ENCODE results near the gene SETD1A.

SETD1A gene

DNA sequence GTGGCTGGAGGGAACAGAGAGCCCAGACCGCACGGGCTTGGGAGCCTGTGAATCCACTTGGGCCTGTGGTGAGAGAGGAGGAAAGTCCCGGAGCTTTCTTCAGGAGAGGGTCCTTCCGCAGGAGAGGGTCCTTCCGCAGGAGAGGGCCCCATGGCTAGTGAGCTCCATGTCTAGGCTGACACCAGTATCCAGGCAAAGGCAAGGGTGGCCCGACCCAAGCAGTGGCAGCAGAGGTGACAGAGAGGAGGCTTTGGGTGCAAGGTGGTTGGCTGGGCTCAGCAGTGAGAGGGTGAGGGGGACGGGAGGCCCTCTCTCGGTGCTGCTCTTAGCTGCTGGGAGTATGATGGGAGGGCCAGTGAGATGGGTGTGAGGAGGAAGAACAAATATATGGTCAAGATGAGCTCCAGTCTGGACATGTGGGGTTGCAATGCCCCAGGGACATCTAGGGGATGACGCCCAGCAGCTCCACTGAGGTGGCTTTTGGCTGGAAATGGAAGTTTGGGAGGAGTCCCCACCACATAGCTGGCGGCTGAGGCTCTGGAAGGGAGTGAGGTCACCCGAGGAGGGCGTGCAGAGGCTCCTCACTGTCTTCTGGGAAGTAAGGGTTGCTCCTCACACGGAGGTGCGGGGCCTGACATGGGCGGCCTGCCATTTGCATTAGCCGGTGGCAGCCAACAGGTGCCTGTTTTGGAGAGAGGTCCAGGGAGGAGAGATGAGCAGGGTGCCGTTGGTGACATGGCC lies 25.2 kb downstream of the SETD1A start:
- TF ChIP-seq, protein P1, sequence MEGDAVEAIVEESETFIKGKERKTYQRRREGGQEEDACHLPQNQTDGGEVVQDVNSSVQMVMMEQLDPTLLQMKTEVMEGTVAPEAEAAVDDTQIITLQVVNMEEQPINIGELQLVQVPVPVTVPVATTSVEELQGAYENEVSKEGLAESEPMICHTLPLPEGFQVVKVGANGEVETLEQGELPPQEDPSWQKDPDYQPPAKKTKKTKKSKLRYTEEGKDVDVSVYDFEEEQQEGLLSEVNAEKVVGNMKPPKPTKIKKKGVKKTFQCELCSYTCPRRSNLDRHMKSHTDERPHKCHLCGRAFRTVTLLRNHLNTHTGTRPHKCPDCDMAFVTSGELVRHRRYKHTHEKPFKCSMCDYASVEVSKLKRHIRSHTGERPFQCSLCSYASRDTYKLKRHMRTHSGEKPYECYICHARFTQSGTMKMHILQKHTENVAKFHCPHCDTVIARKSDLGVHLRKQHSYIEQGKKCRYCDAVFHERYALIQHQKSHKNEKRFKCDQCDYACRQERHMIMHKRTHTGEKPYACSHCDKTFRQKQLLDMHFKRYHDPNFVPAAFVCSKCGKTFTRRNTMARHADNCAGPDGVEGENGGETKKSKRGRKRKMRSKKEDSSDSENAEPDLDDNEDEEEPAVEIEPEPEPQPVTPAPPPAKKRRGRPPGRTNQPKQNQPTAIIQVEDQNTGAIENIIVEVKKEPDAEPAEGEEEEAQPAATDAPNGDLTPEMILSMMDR (IDR thresholded peaks at IDR 0.05), result no peak

DNA sequence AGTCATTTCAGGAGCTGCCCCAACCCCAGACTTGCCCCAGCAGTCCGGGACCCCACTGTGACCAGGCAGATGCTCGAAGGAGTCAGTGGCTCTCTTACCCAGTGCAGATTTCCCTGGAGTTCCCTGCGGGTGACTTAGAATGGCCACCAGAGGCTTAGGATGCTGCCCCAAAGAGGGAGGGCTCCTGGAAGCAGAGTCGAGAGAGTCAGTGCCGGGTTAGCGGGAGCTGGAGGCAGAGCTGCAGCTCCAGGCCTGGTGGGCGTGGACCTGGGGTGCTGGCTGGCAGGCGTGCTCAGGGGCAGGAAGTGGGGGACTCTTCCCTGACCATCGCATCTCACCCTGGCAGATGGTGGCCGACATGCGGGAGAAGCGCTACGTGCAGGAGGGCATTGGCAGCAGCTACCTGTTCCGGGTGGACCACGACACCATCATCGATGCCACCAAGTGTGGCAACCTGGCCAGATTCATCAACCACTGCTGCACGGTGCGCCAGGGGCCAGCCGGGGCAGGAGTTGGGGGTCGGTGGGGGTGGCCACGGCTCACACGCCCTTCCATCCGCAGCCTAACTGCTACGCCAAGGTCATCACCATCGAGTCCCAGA lies 25.8 kb downstream of the SETD1A start:
- TF ChIP-seq, protein P1 (IDR thresholded peaks at IDR 0.05), result no peak

DNA sequence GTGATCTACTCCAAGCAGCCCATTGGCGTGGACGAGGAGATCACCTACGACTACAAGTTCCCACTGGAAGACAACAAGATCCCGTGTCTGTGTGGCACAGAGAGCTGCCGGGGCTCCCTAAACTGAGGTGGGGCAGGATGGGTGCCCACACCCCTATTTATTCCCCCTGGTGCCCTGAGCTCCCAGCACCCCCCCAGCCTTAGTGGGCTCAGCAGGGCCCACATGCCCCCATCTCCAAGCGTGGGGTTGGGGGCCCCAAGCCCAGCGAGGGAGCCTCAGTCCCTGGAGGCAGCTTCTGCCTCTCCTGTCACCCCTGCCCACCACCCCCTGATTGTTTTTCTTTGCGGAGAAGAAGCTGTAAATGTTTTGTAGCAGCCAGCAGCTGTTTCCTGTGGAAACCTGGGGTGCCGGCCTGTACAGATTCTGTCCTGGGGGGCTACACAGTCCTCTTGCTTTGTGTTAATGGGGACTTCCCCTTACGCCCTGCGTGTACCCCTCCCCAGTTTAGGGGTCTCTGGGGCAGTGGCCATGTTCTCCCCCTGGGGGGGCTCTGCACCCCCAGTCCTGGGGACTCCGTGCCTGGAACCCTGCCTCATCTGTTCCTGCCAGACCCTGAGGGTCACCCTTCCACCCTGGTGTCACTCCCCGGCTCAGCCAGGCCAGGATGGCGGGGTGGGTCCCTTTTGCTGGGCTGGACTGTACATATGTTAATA lies 26.5 kb downstream of the SETD1A start:
- TF ChIP-seq, protein P1 (IDR thresholded peaks at IDR 0.05), result no peak

DNA sequence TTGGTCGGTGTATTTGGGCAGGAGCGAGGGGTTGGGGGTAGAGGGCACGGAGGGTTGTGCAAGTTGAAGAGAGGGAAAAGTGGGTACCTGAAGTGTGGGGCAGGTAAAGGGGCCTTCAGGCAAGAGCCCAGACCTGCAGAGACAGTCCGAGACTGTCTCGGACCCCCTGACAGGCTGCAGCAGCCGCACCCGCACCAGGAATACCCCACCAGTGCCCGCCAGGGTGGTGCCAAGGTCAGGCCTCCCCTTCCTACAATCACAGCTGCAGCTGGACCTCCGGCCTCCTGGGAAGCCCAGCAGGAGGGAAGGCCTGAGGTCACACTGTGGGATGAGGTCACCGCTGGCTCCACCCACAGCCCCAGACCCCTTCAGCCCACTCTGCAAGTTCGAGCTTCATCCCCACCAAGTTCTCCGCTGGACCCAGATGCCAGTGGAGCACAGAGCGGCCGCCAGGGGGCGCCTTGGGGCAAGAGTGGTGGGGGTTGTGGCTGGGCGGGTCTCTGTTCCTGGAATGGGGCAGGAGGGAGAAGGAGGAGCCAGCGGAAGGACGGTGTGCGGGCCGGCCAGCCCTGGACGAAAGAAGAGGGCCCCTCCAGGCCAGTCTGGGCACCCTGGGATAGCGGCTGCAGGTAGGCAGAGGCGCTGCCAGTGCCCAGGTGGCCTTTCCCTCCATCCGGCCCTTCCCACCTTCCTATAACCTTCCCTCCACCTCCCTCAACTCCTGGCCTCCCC lies 27.3 kb downstream of the SETD1A start, which contains the start of gene HSD3B7:
TSS of gene HSD3B7 (plus strand) at position 539 of the 732 bp plus-strand sequence. CDS start 452 bp downstream, outside the sequence.
- TF ChIP-seq, protein P1 (IDR thresholded peaks at IDR 0.05), result peak; percentile 90

DNA sequence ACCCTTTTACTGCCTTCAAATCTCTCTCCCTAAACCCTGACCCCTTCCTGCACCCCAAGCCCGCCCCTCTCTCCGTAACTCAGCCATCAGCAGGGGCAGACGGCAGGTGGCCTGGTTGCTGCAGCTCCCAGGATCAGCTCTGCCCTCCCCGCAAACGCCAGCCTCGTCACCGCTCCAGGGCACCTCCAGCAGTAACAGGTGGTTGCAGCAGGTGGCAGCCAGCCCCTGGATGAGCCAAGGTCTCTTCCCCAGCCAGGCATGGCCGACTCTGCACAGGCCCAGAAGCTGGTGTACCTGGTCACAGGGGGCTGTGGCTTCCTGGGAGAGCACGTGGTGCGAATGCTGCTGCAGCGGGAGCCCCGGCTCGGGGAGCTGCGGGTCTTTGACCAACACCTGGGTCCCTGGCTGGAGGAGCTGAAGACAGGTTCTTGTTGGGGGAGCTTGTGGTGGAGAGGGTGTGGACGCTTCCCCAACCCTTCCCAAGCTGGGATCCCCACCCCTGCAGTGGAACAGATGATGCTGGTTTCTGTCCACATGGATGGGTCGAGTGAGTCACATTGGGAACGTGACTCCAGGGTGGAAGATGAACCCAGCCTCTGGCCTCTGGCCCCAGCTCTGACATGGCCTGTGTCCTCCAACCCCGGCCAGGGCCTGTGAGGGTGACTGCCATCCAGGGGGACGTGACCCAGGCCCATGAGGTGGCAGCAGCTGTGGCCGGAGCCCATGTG lies 28.0 kb downstream of the SETD1A start:
- TF ChIP-seq, protein P1 (IDR thresholded peaks at IDR 0.05), result no peak

DNA sequence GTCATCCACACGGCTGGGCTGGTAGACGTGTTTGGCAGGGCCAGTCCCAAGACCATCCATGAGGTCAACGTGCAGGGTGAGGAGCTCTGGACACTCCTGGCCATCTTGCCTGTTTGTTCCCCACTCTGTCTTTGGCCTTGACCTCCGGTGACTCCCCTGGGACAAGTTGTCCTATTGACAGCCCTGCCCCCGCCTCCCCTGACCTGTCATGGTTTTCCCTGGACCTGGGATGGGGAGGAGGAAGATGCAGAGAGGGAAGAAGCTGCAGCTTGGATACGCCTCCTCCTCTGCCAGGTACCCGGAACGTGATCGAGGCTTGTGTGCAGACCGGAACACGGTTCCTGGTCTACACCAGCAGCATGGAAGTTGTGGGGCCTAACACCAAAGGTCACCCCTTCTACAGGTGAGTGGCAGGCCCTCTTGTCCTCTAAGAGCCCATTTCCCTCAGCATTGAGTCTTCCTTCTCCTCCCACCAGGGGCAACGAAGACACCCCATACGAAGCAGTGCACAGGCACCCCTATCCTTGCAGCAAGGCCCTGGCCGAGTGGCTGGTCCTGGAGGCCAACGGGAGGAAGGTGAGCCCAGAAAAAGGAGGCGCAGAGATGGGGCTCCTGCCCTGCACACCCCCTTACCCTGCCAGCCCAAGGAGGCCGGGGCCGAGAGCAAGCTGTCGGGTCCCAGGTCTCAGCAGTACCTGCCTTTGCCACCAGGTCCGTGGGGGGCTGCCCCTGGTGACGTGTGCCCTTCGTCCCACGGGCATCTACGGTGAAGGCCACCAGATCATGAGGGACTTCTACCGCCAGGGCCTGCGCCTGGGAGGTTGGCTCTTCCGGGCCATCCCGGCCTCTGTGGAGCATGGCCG lies 28.8 kb downstream of the SETD1A start:
- TF ChIP-seq, protein P1 (IDR thresholded peaks at IDR 0.05), result no peak
